Memory B cell (primary cell): ENCODE measurements around the gene DDX11.
"Not testable (repeated sequence)": the region's sequence is repeated elsewhere in the genome, so short reads cannot be mapped to it uniquely, and the experiment has no call there.

ENCODE experiments used
- ATAC-seq: fragments of 150-1000 bp; cut with Tn5 transposase; 2 replicates; pipeline ENCODE4 v1.10.0; 2021; ENCODE audit warnings: low read depth, mild to moderate bottlenecking, moderate library complexity
- DNase-seq, 2 donors: peaks; one replicate each; pipeline ENCODE4 v3.0.0; 2022; ENCODE audit warnings: low spot score in 2 of 2
- H3K27ac Mint-ChIP-seq: one replicate; pipeline ENCODE4 v1.8.0; 2022; ENCODE audit warnings: mild to moderate bottlenecking, moderate library complexity, mixed read lengths
- H3K27me3 Mint-ChIP-seq: one replicate; pipeline ENCODE4 v1.8.0; 2022; ENCODE audit warnings: mixed read lengths
- H3K36me3 Mint-ChIP-seq: one replicate; pipeline ENCODE4 v1.8.0; 2022; ENCODE audit warnings: mild to moderate bottlenecking, mixed read lengths
- H3K4me1 Mint-ChIP-seq: one replicate; pipeline ENCODE4 v1.8.0; 2022; ENCODE audit warnings: mixed read lengths
- H3K4me3 Mint-ChIP-seq: one replicate; pipeline ENCODE4 v1.8.0; 2022; ENCODE audit warnings: mild to moderate bottlenecking, moderate library complexity, mixed read lengths
- H3K9me3 Mint-ChIP-seq: one replicate; pipeline ENCODE4 v1.8.0; 2022; ENCODE audit warnings: mixed read lengths

DDX11 gene

DNA sequence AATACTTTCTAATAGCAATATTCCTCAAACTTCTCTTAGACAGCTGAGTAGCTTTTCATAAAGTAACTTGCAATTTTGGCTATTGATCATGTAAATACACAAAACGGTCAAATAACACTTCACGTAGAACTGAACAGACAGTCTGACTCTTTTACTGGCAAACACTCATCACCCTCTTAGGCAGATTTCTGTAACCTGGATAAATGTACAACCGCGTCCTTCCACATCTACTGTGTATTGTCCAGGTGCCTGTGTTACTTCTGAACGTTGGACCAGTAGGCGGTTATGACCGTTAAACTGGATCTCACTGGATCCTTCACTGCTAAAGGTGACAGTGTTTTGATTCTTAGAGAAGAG lies 43.2 kb downstream of the DDX11 start:
- H3K27me3 Mint-ChIP-seq, ATAC-seq, DNase-seq, H3K4me1 Mint-ChIP-seq, H3K27ac Mint-ChIP-seq, H3K9me3 Mint-ChIP-seq, H3K36me3 Mint-ChIP-seq: not testable (repeated sequence)
- peak overlapping the region; percentile 75 for H3K4me3 Mint-ChIP-seq

DNA sequence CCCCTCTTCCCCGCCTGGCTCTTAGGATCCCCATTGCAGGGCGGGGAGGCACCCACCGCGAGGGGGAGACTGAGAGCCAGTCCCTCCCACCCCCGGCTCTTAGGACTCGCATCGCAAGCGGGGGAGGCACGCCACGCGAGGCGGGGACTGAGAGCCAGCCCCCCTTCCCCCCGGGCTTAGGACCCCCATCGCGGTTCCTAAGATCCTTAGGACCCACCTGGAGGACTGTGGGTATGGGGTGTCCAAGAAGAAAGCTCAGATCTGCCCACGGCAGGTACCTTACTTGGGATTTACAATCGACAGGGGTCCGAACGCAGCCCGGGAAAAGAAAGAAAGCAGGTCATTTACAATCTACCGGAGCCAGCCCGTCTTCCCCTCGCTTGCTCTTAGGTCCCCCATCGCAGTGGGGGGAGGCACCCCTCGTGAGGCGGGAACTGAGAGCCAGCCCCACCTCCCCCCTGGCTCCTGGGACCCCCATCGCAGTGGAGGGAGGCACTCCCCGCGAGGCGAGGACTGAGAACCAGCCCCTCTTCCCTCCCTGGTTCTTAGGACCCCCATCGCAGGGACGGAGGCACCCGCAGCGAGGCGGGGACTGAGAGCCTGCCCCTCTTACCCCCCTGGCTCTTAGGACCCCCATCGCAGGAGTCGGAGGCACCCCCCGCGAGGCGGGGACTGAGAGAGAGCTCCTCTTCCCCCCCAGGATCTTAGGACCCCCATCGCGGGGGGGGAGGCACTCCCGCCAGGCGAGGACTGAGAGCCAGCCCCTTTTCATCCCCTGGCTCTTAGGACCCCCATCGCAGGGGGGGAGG lies 43.7 kb downstream of the DDX11 start:
- peak; percentile 79 for ATAC-seq
- Mint-ChIP-seq H3K4me1 (peaks cover 9% of the 10 kb centered on the region), H3K27me3 (peaks cover 3% of the 10 kb centered on the region), H3K4me3 (peak overlapping the region; percentile 75), H3K9me3 (no peaks in the 10 kb centered on the region), H3K36me3 (no peaks in the 10 kb centered on the region), H3K27ac (no peak overlapping the region)
- DNase-seq, result peak; percentile 63 to 73

GRCh38 chr12:31118347-31119191 lies 44.9 kb downstream of the DDX11 start:
- Mint-ChIP-seq H3K4me1 (peaks cover 9% of the 10 kb centered on the region), H3K36me3 (no peaks in the 10 kb centered on the region), H3K27me3 (peaks cover 3% of the 10 kb centered on the region), H3K9me3 (no peaks in the 10 kb centered on the region), H3K27ac (no peak overlapping the region), H3K4me3 (peak overlapping the region; percentile 77)
- ATAC-seq (peak; percentile 60), DNase-seq (peak; percentile 11 to 42)

DNA sequence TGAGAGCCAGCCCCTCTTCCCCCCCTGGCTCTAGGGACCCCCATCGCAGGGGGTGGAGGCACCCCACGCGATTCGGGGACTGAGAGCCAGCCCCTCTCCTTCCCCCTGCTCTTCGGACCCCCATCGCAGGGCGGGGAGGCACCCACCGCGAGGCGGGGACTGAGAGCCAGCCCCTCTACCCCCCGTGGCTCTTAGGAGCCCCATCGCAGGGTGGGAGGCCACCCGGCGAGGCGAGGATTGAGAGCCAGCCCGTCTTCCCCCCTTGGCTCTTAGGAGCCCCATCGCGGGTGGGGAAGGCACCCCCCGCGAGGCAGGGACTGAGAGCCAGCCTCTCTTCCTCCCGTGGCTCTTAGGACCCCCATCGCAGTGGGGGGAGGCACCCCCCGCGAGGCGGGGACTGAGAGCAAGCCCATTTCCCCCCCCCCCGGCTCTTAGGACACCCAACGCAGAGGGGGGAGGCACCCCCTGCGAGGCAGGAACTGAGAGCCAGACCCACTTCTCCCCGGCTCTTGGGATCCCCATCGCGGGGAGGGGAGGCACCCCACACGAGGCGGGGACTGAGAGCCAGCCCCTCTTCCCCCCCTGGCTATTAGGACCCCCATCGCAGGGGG lies 45.6 kb downstream of the DDX11 start:
- H3K4me1 Mint-ChIP-seq, result peaks cover 9% of the 10 kb centered on the region
- peak overlapping the region; percentile 77 for H3K4me3 Mint-ChIP-seq
- peak in 1 of 2 donors; percentile 9 for DNase-seq
- ATAC-seq, result peak; percentile 33
- H3K36me3 Mint-ChIP-seq, result no peaks in the 10 kb centered on the region
- H3K9me3 Mint-ChIP-seq, result no peaks in the 10 kb centered on the region
- H3K27ac Mint-ChIP-seq, result no peak overlapping the region
- peaks cover 3% of the 10 kb centered on the region for H3K27me3 Mint-ChIP-seq

DNA sequence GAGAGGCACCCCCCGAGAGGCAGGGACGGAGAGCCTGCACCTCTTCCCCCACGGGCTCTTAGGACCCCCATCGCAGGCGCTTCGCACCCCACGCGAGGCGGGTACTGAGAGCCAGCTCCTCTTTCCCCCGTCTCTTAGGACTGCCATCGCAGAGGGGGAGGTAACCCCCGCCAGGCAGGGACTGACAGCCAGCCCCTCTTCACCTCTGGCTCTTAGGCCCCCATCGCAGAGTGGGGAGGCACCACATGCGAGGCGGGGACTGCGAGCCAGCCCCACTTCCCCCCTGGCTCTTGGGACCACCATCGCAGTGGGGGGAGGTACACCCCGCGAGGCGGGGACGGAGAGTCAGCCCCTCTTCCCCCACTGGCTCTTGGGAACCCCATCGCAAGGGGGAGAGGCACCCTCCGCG lies 46.1 kb downstream of the DDX11 start:
- DNase-seq (peak in 1 of 2 donors; percentile 30), ATAC-seq (no peak)
- no peak overlapping the region for H3K27ac Mint-ChIP-seq
- peaks cover 9% of the 10 kb centered on the region for H3K4me1 Mint-ChIP-seq
- no peaks in the 10 kb centered on the region for H3K9me3 Mint-ChIP-seq
- H3K4me3 Mint-ChIP-seq, result peak overlapping the region; percentile 62
- peaks cover 1% of the 10 kb centered on the region for H3K27me3 Mint-ChIP-seq
- H3K36me3 Mint-ChIP-seq, result no peaks in the 10 kb centered on the region

DNA sequence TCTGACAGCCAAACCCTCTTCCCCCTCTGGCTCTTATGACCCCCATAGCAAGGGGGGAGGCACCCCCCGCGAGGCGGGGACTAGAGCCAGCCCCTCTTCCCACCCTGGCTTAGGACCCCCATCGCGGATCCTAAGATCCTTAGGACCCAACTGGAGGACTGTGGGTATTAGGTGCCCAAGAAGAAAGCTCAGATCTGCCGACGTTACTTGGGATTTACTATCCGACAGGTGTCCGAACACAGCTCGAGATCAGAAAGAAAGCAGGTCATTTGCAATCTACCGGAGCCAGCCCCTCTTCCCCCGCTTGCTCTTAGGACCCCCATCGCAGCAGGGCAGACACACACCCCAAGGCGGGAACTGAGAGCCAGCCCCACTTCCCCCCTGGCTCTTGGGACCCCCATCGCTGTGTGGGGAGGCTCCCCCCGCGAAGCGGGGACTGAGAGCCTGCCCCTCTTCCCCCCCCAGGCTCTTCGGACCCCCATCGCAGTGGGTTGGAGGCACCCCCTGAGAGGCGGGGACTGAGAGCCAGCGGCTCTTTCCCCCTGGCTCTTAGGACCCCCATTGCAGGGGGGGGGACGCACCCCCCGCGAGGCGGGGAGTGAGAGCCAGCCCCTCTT lies 46.8 kb downstream of the DDX11 start:
- H3K9me3 Mint-ChIP-seq, result no peaks in the 10 kb centered on the region
- H3K4me1 Mint-ChIP-seq, result peaks cover 9% of the 10 kb centered on the region

GRCh38 chr12:31121022-31121728 lies 47.5 kb downstream of the DDX11 start:
- H3K36me3 Mint-ChIP-seq, H3K27me3 Mint-ChIP-seq, H3K4me3 Mint-ChIP-seq, DNase-seq, ATAC-seq, H3K9me3 Mint-ChIP-seq, H3K4me1 Mint-ChIP-seq, H3K27ac Mint-ChIP-seq: not testable (repeated sequence)

More for the DNA sequence above, 46.8 kb downstream of the DDX11 start:
- Mint-ChIP-seq H3K36me3 (no peaks in the 10 kb centered on the region), H3K4me3 (peak overlapping the region; percentile 51), H3K27me3 (peaks cover 1% of the 10 kb centered on the region), H3K27ac (no peak overlapping the region)
- no peak for ATAC-seq
- no peak for DNase-seq

- H3K36me3 Mint-ChIP-seq, result no peaks in the 10 kb centered on the region
- no peak for DNase-seq
- no peak overlapping the region for H3K4me3 Mint-ChIP-seq
- peaks cover 1% of the 10 kb centered on the region for H3K27me3 Mint-ChIP-seq
- H3K9me3 Mint-ChIP-seq, result no peaks in the 10 kb centered on the region
- no peak overlapping the region for H3K27ac Mint-ChIP-seq
- H3K4me1 Mint-ChIP-seq, result peaks cover 2% of the 10 kb centered on the region
- ATAC-seq, result no peak
Measured at GRCh38 chr12:31122481-31122880, 48.8 kb downstream of the DDX11 start.

DNA sequence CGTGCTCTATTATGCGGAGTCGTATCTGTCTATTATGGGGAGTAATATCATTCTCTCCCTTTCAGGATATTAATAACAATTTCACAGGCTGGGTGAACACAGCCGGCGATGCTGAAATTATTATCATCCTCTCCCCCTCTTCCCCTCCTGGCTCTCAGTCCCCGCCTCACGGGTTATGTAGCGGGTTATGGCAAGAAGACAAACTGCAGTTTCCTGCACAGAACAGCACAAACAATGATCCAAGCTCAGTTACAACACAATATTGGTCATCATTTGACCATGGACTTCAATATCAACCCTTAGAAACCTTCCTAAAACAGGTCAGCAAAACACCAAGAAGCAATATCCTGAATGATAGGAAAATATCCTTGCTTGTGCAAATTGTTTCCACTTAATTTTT lies 50.5 kb downstream of the DDX11 start:
- not testable (repeated sequence) for H3K4me3 Mint-ChIP-seq, H3K36me3 Mint-ChIP-seq, H3K27me3 Mint-ChIP-seq, H3K9me3 Mint-ChIP-seq, ATAC-seq, H3K4me1 Mint-ChIP-seq, H3K27ac Mint-ChIP-seq, DNase-seq

GRCh38 chr12:31125171-31125570 lies 51.5 kb downstream of the DDX11 start:
- not testable (repeated sequence) for DNase-seq, H3K36me3 Mint-ChIP-seq, H3K27me3 Mint-ChIP-seq, H3K9me3 Mint-ChIP-seq, H3K4me1 Mint-ChIP-seq, H3K4me3 Mint-ChIP-seq, ATAC-seq, H3K27ac Mint-ChIP-seq

GRCh38 chr12:31127209-31127848 lies 53.7 kb downstream of the DDX11 start:
- not testable (repeated sequence) for ATAC-seq, DNase-seq, H3K9me3 Mint-ChIP-seq

GRCh38 chr12:31136581-31136980 lies 62.9 kb downstream of the DDX11 start:
- H3K27me3 Mint-ChIP-seq, H3K4me3 Mint-ChIP-seq, H3K36me3 Mint-ChIP-seq, H3K27ac Mint-ChIP-seq, H3K4me1 Mint-ChIP-seq, DNase-seq, ATAC-seq, H3K9me3 Mint-ChIP-seq: not testable (repeated sequence)

More at GRCh38 chr12:31127209-31127848, 53.7 kb downstream of the DDX11 start:
- not testable (repeated sequence) for H3K4me1 Mint-ChIP-seq, H3K36me3 Mint-ChIP-seq, H3K27me3 Mint-ChIP-seq, H3K4me3 Mint-ChIP-seq, H3K27ac Mint-ChIP-seq

GRCh38 chr12:31144768-31145167 lies 71.1 kb downstream of the DDX11 start:
- not testable (repeated sequence) for H3K4me1 Mint-ChIP-seq, H3K4me3 Mint-ChIP-seq, H3K9me3 Mint-ChIP-seq, ATAC-seq, DNase-seq, H3K36me3 Mint-ChIP-seq, H3K27ac Mint-ChIP-seq, H3K27me3 Mint-ChIP-seq
